Body of pancreas (tissue), 4 donors: ENCODE measurements around the gene HEBP1.

Experiments
- POLR2A ChIP-seq, 3 donors: fragments of 450-650 bp; IDR thresholded peaks; one replicate each; pipeline ENCODE4 v1.6.1; 2016; ENCODE audit warnings: antibody characterized with exemption in 3 of 3, mild to moderate bottlenecking in 2 of 3
- TF ChIP-seq, protein P1 (sequence below), 7 experiments: fragments of 450-650 bp in 4 of 7; fragments of 200-600 bp in 3 of 7; sonication (generic) in 3 of 7; IDR thresholded peaks; one replicate each; pipeline ENCODE4 v1.5.1; 2016 to 2019; ENCODE audit warnings: antibody characterized with exemption in 7 of 7

GRCh38 chr12:12954878-12955625, 45.0 kb downstream of the HEBP1 start:
- no peak for TF ChIP-seq POLR2A (IDR thresholded peaks at IDR 0.05)
- TF ChIP-seq, protein P1, sequence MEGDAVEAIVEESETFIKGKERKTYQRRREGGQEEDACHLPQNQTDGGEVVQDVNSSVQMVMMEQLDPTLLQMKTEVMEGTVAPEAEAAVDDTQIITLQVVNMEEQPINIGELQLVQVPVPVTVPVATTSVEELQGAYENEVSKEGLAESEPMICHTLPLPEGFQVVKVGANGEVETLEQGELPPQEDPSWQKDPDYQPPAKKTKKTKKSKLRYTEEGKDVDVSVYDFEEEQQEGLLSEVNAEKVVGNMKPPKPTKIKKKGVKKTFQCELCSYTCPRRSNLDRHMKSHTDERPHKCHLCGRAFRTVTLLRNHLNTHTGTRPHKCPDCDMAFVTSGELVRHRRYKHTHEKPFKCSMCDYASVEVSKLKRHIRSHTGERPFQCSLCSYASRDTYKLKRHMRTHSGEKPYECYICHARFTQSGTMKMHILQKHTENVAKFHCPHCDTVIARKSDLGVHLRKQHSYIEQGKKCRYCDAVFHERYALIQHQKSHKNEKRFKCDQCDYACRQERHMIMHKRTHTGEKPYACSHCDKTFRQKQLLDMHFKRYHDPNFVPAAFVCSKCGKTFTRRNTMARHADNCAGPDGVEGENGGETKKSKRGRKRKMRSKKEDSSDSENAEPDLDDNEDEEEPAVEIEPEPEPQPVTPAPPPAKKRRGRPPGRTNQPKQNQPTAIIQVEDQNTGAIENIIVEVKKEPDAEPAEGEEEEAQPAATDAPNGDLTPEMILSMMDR (IDR thresholded peaks at IDR 0.05), result no peak
